AG04450 (cell line): Measurements from ENCODE around the gene WWC2. TPM values are rescaled to one million over a fixed set of nuclear protein-coding genes. Genes with fewer than 3 reads are reported as not detected.

Experiments used
- CTCF ChIA-PET: fragments of 300-600, 350-600 bp; formaldehyde crosslinking; extraction: SDS; loops from one replicate; lab custom pipeline; 2022; ENCODE audit warnings: antibody characterized with exemption, inconsistent platforms; lab: Charles Lee
- POLR2A ChIA-PET: fragments of 350-600 bp; formaldehyde crosslinking; extraction: SDS; loops from one replicate; lab custom pipeline; 2021; ENCODE audit warnings: antibody characterized with exemption, inconsistent platforms; lab: Yijun Ruan, JAX
- DNase-seq: peaks from one replicate; pipeline ENCODE4 v3.0.0-alpha.2; 2011; ENCODE audit warnings: low read depth, low spot score
- H3K27ac ChIP-seq: one replicate; pipeline ENCODE4 v1.5.1; 2012; ENCODE audit warnings: low read depth, low read length, control low read depth
- H3K27me3 ChIP-seq: one replicate; pipeline ENCODE4 v1.6.0; 2012; ENCODE audit warnings: low read length; ENCODE audit not compliant: control insufficient read depth, insufficient read depth
- H3K4me3 ChIP-seq: 2 replicates; pipeline ENCODE4 v1.5.1; 2011; ENCODE audit warnings: mild to moderate bottlenecking, low read depth, low read length, control low read depth
- H3K9me3 ChIP-seq: 2 replicates; pipeline ENCODE4 v1.5.1; 2012; ENCODE audit warnings: low read length; ENCODE audit not compliant: control insufficient read depth, insufficient read depth
- CTCF ChIP-seq: IDR thresholded peaks from 2 replicates; pipeline ENCODE4 v1.5.1; 2011; ENCODE audit warnings: low read depth, low read length, control low read depth, inconsistent platforms
- polyA plus RNA-seq: library from polyadenylated mRNA; depleted of rRNA; stranded (reverse); fragments of >200 nt; gene quantifications from 2 replicates; pipeline ENCODE4 v1.2.3, GENCODE V29; 2011

The WWC2 gene
- polyA plus RNA-seq, 1 experiment, result 43.6 TPM

GRCh38 chr4:183101956-183102480 lies 3.0 kb downstream of the WWC2 start:
- TF ChIP-seq CTCF, result no peak
- POLR2A ChIA-PET, result no interaction called here
- Histone ChIP-seq H3K27me3 (no peaks in the 10 kb centered on the region), H3K4me3 (no peak overlapping the region), H3K27ac (no peak overlapping the region), H3K9me3 (peaks cover 7% of the 10 kb centered on the region; the same call in 1 of the 2 replicates)
- DNase-seq, result no peak
- CTCF ChIA-PET, result interaction anchor here (1.0 to 3.6 kb wide), 3 partner anchors 28 to 160 kb away, joined by 4 to 16 read pairs (median 7); no protein-coding TSS in a partner anchor

GRCh38 chr4:183105092-183105491 lies 6.0 kb downstream of the WWC2 start:
- H3K9me3 ChIP-seq, result no peaks in the 10 kb centered on the region
- TF ChIP-seq CTCF, result no peak
- DNase-seq, result no peak
- no peaks in the 10 kb centered on the region for H3K27me3 ChIP-seq
- no peak overlapping the region for H3K27ac ChIP-seq
- ChIA-PET POLR2A (no interaction called here), CTCF (interaction anchor here (1.5 to 1.9 kb wide), 2 partner anchors 31 to 157 kb away, joined by 6 to 8 read pairs; no protein-coding TSS in a partner anchor)
- H3K4me3 ChIP-seq, result no peak overlapping the region

GRCh38 chr4:183106839-183107238 lies 7.8 kb downstream of the WWC2 start:
- no peak overlapping the region for H3K27ac ChIP-seq
- no peaks in the 10 kb centered on the region for H3K9me3 ChIP-seq
- TF ChIP-seq CTCF, result peak; percentile 34
- no peaks in the 10 kb centered on the region for H3K27me3 ChIP-seq
- ChIA-PET POLR2A (no interaction called here), CTCF (interaction anchor here (0.6 to 1.4 kb wide), 2 partner anchors 8 to 33 kb away, joined by 3 to 4 read pairs; partner anchors contain the start of gene WWC2)
- no peak overlapping the region for H3K4me3 ChIP-seq
- DNase-seq, result no peak

GRCh38 chr4:183107891-183108459 lies 8.9 kb downstream of the WWC2 start:
- CTCF ChIA-PET, result interaction anchor here (0.5 to 1.4 kb wide), 2 partner anchors 10 to 148 kb away, joined by 4 to 5 read pairs; partner anchors contain the start of gene WWC2
- no peak overlapping the region for H3K4me3 ChIP-seq
- no peak for TF ChIP-seq CTCF
- H3K27me3 ChIP-seq, result no peaks in the 10 kb centered on the region
- no peak overlapping the region for H3K27ac ChIP-seq
- no peak for DNase-seq
- POLR2A ChIA-PET, result no interaction called here
- no peaks in the 10 kb centered on the region for H3K9me3 ChIP-seq

GRCh38 chr4:183110244-183110643 lies 11.2 kb downstream of the WWC2 start:
- POLR2A ChIA-PET, result no interaction called here
- H3K9me3 ChIP-seq, result no peaks in the 10 kb centered on the region
- no peak overlapping the region for H3K4me3 ChIP-seq
- no peaks in the 10 kb centered on the region for H3K27me3 ChIP-seq
- CTCF ChIA-PET, result interaction anchor here (0.6 to 1.9 kb wide), 4 partner anchors 37 to 139 kb away, joined by 3 to 7 read pairs (median 4); no protein-coding TSS in a partner anchor
- TF ChIP-seq CTCF, result no peak
- no peak for DNase-seq
- no peak overlapping the region for H3K27ac ChIP-seq
